ENCODE results near the gene OTUB2. TPM values are rescaled to one million over a fixed set of nuclear protein-coding genes. Genes with fewer than 3 reads are reported as not detected.

Gene OTUB2
- total RNA-seq, 1 experiment from 2014 or later, result 22.2 TPM

- CTCF ChIA-PET, result interaction anchor here (0.6 kb wide), 1 partner anchor 47 kb away, joined by 3 read pairs; no protein-coding TSS in a partner anchor
- Mint-ChIP-seq H3K27me3 (ENCODE audit: unreplicated experiment) (no peaks in the 10 kb centered on the region), H3K4me1 (ENCODE audit: low read depth, unreplicated experiment) (peaks cover 21% of the 10 kb centered on the region), H3K27ac (ENCODE audit: unreplicated experiment) (no peak overlapping the region), H3K4me3 (ENCODE audit: low read depth, unreplicated experiment) (no peak overlapping the region), H3K36me3 (ENCODE audit: insufficient read depth, unreplicated experiment) (no peaks in the 10 kb centered on the region), H3K9me3 (ENCODE audit: low read depth, unreplicated experiment) (no peaks in the 10 kb centered on the region)
- BruUV-seq (replicated peaks), result no TSS peak
- TF ChIP-seq, protein P1, sequence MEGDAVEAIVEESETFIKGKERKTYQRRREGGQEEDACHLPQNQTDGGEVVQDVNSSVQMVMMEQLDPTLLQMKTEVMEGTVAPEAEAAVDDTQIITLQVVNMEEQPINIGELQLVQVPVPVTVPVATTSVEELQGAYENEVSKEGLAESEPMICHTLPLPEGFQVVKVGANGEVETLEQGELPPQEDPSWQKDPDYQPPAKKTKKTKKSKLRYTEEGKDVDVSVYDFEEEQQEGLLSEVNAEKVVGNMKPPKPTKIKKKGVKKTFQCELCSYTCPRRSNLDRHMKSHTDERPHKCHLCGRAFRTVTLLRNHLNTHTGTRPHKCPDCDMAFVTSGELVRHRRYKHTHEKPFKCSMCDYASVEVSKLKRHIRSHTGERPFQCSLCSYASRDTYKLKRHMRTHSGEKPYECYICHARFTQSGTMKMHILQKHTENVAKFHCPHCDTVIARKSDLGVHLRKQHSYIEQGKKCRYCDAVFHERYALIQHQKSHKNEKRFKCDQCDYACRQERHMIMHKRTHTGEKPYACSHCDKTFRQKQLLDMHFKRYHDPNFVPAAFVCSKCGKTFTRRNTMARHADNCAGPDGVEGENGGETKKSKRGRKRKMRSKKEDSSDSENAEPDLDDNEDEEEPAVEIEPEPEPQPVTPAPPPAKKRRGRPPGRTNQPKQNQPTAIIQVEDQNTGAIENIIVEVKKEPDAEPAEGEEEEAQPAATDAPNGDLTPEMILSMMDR (IDR thresholded peaks at IDR 0.05; ENCODE audit: unreplicated experiment), result no peak
- intact Hi-C loops (cut with micrococcal nuclease; ENCODE audit: unreplicated experiment), result no loop called here
- no peak for DNase-seq
Observed at GRCh38 chr14:93984070-93984469, 42.1 kb upstream of the OTUB2 start.

DNA sequence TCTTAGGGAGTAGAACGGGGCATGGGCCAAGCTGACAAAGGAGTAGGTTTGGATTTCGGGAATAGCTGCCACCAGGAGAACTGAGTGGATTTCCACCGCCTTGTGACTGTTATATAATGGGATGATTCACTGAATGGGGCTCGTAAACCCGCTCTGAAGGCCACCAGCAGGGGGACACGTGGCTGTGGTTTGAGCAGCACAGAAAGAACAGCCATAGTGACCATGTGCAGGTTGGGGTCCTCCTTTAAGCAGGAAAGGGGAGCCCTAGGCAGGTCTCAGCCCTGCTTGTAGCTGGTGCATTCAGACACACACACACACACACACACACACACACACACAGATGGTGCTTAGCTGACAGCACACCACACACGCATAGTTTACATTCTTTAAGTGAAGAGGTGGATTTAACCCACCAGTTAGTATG lies 41.1 kb upstream of the OTUB2 start:
- Mint-ChIP-seq H3K4me3 (ENCODE audit: low read depth, unreplicated experiment) (no peak overlapping the region), H3K27me3 (ENCODE audit: unreplicated experiment) (no peaks in the 10 kb centered on the region), H3K4me1 (ENCODE audit: low read depth, unreplicated experiment) (peaks cover 21% of the 10 kb centered on the region), H3K27ac (ENCODE audit: unreplicated experiment) (no peak overlapping the region), H3K9me3 (ENCODE audit: low read depth, unreplicated experiment) (no peaks in the 10 kb centered on the region), H3K36me3 (ENCODE audit: insufficient read depth, unreplicated experiment) (no peaks in the 10 kb centered on the region)
- CTCF ChIA-PET, result interaction anchor here (0.7 to 0.8 kb wide), 3 partner anchors 20 to 537 kb away, joined by 4 read pairs; no protein-coding TSS in a partner anchor
- TF ChIP-seq, protein P1 (IDR thresholded peaks at IDR 0.05; ENCODE audit: unreplicated experiment), result peak; percentile 39
- peak; percentile 60 for DNase-seq
- intact Hi-C loops (cut with micrococcal nuclease; ENCODE audit: unreplicated experiment), result no loop called here
- BruUV-seq (replicated peaks), result no TSS peak

DNA sequence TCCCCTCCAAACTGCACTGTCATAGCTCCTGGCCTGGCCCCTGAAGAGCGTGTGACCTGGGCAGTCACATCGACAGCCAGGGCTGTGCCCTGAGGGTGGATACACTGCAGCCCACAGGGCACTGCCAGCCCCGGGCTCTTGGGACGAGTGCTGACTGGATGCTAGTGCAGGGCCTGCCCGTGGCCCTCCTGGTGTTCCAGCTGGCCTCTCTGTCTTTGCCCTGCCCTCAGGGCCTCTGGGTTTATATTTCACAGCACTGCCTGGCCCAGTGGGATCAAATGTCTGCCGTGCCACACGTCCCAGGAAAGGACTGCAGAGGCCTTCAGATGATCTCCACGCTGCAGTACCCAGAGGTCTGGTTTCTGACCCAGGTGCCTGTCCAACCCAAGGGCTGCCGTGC lies 39.2 kb upstream of the OTUB2 start:
- Mint-ChIP-seq H3K27me3 (ENCODE audit: unreplicated experiment) (peaks cover 7% of the 10 kb centered on the region), H3K36me3 (ENCODE audit: insufficient read depth, unreplicated experiment) (no peaks in the 10 kb centered on the region), H3K4me1 (ENCODE audit: low read depth, unreplicated experiment) (peaks cover 21% of the 10 kb centered on the region), H3K27ac (ENCODE audit: unreplicated experiment) (no peak overlapping the region), H3K9me3 (ENCODE audit: low read depth, unreplicated experiment) (no peaks in the 10 kb centered on the region), H3K4me3 (ENCODE audit: low read depth, unreplicated experiment) (no peak overlapping the region)
- BruUV-seq (replicated peaks), result no TSS peak
- CTCF ChIA-PET, result interaction anchor here (0.6 kb wide), 1 partner anchor 338 kb away, joined by 8 read pairs; no protein-coding TSS in a partner anchor
- TF ChIP-seq, protein P1 (IDR thresholded peaks at IDR 0.05; ENCODE audit: unreplicated experiment), result no peak
- intact Hi-C loops (cut with micrococcal nuclease; ENCODE audit: unreplicated experiment), result no loop called here
- no peak for DNase-seq

- peaks cover 9% of the 10 kb centered on the region for H3K27me3 Mint-ChIP-seq (ENCODE audit: unreplicated experiment)
Observed at GRCh38 chr14:93987376-93987775, 38.8 kb upstream of the OTUB2 start.

More at GRCh38 chr14:93987376-93987775, 38.8 kb upstream of the OTUB2 start:
- TF ChIP-seq, protein P1 (IDR thresholded peaks at IDR 0.05; ENCODE audit: unreplicated experiment), result no peak
- H3K36me3 Mint-ChIP-seq (ENCODE audit: insufficient read depth, unreplicated experiment), result no peaks in the 10 kb centered on the region
- intact Hi-C loops (cut with micrococcal nuclease; ENCODE audit: unreplicated experiment), result no loop called here
- H3K27ac Mint-ChIP-seq (ENCODE audit: unreplicated experiment), result no peak overlapping the region
- no peaks in the 10 kb centered on the region for H3K9me3 Mint-ChIP-seq (ENCODE audit: low read depth, unreplicated experiment)
- DNase-seq, result peak; percentile 36
- CTCF ChIA-PET, result interaction anchor here (0.6 kb wide), 1 partner anchor 337 kb away, joined by 8 read pairs; no protein-coding TSS in a partner anchor
- no TSS peak for BruUV-seq (replicated peaks)
- no peak overlapping the region for H3K4me3 Mint-ChIP-seq (ENCODE audit: low read depth, unreplicated experiment)
- H3K4me1 Mint-ChIP-seq (ENCODE audit: low read depth, unreplicated experiment), result peaks cover 21% of the 10 kb centered on the region

All from Calu3 (cell line).